BLaER1 (cell line): ENCODE measurements around the gene MTM1.

Experiments
- H3K27ac ChIP-seq: shearing (Covaris generic); formaldehyde crosslinking; 2 replicates; pipeline ENCODE4 v1.8.1; 2022
- H3K27me3 ChIP-seq: shearing (Covaris generic); formaldehyde crosslinking; 2 replicates; pipeline ENCODE4 v1.8.1; 2022
- H3K36me3 ChIP-seq: shearing (Covaris generic); formaldehyde crosslinking; 2 replicates; pipeline ENCODE4 v1.8.1; 2022
- H3K4me1 ChIP-seq: shearing (Covaris generic); formaldehyde crosslinking; 2 replicates; pipeline ENCODE4 v1.8.1; 2022
- H3K4me2 ChIP-seq: shearing (Covaris generic); formaldehyde crosslinking; 2 replicates; pipeline ENCODE4 v1.8.1; 2022
- H3K4me3 ChIP-seq: shearing (Covaris generic); formaldehyde crosslinking; 2 replicates; pipeline ENCODE4 v1.8.1; 2022
- H3K9ac ChIP-seq: shearing (Covaris generic); formaldehyde crosslinking; 2 replicates; pipeline ENCODE4 v1.8.1; 2022
- H3K9me3 ChIP-seq: shearing (Covaris generic); formaldehyde crosslinking; 2 replicates; pipeline ENCODE4 v1.8.1; 2022
- H4K20me1 ChIP-seq: shearing (Covaris generic); formaldehyde crosslinking; 2 replicates; pipeline ENCODE4 v1.8.1; 2022
- Cebpa-rat ChIP-seq: shearing (Covaris generic); IDR thresholded peaks from 2 replicates; pipeline ENCODE4 v1.8.1; 2022

MTM1 gene

GRCh38 chrX:150536455-150537116 is 31.8 kb upstream of the MTM1 start:
- no peak overlapping the region for H3K4me3 ChIP-seq
- peaks cover 17% of the 10 kb centered on the region for H3K4me1 ChIP-seq
- H3K4me2 ChIP-seq, result no peak overlapping the region
- H3K9me3 ChIP-seq, result peaks cover 55% of the 10 kb centered on the region
- H3K36me3 ChIP-seq, result no peaks in the 10 kb centered on the region
- H3K27me3 ChIP-seq, result no peaks in the 10 kb centered on the region
- no peak overlapping the region for H3K27ac ChIP-seq
- no peak for TF ChIP-seq Cebpa-rat
- no peak overlapping the region for H3K9ac ChIP-seq
- H4K20me1 ChIP-seq, result no peaks in the 10 kb centered on the region

- H3K9ac ChIP-seq, result no peak overlapping the region
- H3K36me3 ChIP-seq, result no peaks in the 10 kb centered on the region
- H3K27ac ChIP-seq, result no peak overlapping the region
- H4K20me1 ChIP-seq, result no peaks in the 10 kb centered on the region
- H3K27me3 ChIP-seq, result no peaks in the 10 kb centered on the region
- no peak overlapping the region for H3K4me3 ChIP-seq
- peaks cover 30% of the 10 kb centered on the region for H3K4me1 ChIP-seq
- peaks cover 55% of the 10 kb centered on the region for H3K9me3 ChIP-seq
- TF ChIP-seq Cebpa-rat, result no peak
- H3K4me2 ChIP-seq, result peak overlapping the region; percentile 31
Observed at GRCh38 chrX:150537851-150538250, 30.6 kb upstream of the MTM1 start.

- no peak overlapping the region for H3K27ac ChIP-seq
- H3K4me2 ChIP-seq, result no peak overlapping the region; the same call in 1 of the 2 replicates
- TF ChIP-seq Cebpa-rat, result no peak
- H3K36me3 ChIP-seq, result no peaks in the 10 kb centered on the region
- no peak overlapping the region for H3K9ac ChIP-seq
- H3K4me3 ChIP-seq, result no peak overlapping the region
- peaks cover 32% of the 10 kb centered on the region for H3K9me3 ChIP-seq
- H3K4me1 ChIP-seq, result peaks cover 61% of the 10 kb centered on the region
- no peaks in the 10 kb centered on the region for H3K27me3 ChIP-seq
- no peaks in the 10 kb centered on the region for H4K20me1 ChIP-seq
Observed at GRCh38 chrX:150540965-150541364, 27.5 kb upstream of the MTM1 start.

GRCh38 chrX:150542846-150543229 is 25.6 kb upstream of the MTM1 start:
- peaks cover 13% of the 10 kb centered on the region; the same call in 1 of the 2 replicates for H3K9me3 ChIP-seq
- H3K9ac ChIP-seq, result no peak overlapping the region; the same call in 1 of the 2 replicates
- H3K27ac ChIP-seq, result no peak overlapping the region
- H3K4me2 ChIP-seq, result peak overlapping the region; percentile 85
- TF ChIP-seq Cebpa-rat, result no peak
- no peak overlapping the region for H3K4me3 ChIP-seq
- no peaks in the 10 kb centered on the region for H3K36me3 ChIP-seq
- H4K20me1 ChIP-seq, result no peaks in the 10 kb centered on the region
- no peaks in the 10 kb centered on the region for H3K27me3 ChIP-seq
- H3K4me1 ChIP-seq, result peaks cover 75% of the 10 kb centered on the region

- H3K4me3 ChIP-seq, result no peak overlapping the region
- no peaks in the 10 kb centered on the region for H3K36me3 ChIP-seq
- TF ChIP-seq Cebpa-rat, result no peak
- H3K27ac ChIP-seq, result no peak overlapping the region
- H3K27me3 ChIP-seq, result no peaks in the 10 kb centered on the region
- peak overlapping the region; percentile 85 for H3K4me2 ChIP-seq
- H3K9me3 ChIP-seq, result 0 out of 2 replicates have a peak, but pooled peaks cover 7% of the 10 kb centered on the region
- no peaks in the 10 kb centered on the region for H4K20me1 ChIP-seq
- H3K4me1 ChIP-seq, result peaks cover 76% of the 10 kb centered on the region
- H3K9ac ChIP-seq, result no peak overlapping the region; the same call in 1 of the 2 replicates
Observed at GRCh38 chrX:150543230-150544155, 24.9 kb upstream of the MTM1 start.

GRCh38 chrX:150544222-150544787 is 24.1 kb upstream of the MTM1 start:
- H3K4me2 ChIP-seq, result peak overlapping the region; percentile 85

GRCh38 chrX:150544835-150545770 is 23.3 kb upstream of the MTM1 start:
- Histone ChIP-seq H3K27ac (no peak overlapping the region), H3K4me1 (peaks cover 86% of the 10 kb centered on the region), H3K9ac (no peak overlapping the region), H3K4me2 (peak overlapping the region; percentile 85), H3K4me3 (no peak overlapping the region), H3K36me3 (no peaks in the 10 kb centered on the region), H3K9me3 (no peaks in the 10 kb centered on the region), H3K27me3 (no peaks in the 10 kb centered on the region), H4K20me1 (no peaks in the 10 kb centered on the region)
- TF ChIP-seq Cebpa-rat, result no peak

More at GRCh38 chrX:150544222-150544787, 24.1 kb upstream of the MTM1 start:
- Histone ChIP-seq H3K4me3 (no peak overlapping the region), H4K20me1 (no peaks in the 10 kb centered on the region), H3K9ac (no peak overlapping the region), H3K4me1 (peaks cover 85% of the 10 kb centered on the region), H3K36me3 (no peaks in the 10 kb centered on the region), H3K27me3 (no peaks in the 10 kb centered on the region), H3K27ac (0 out of 2 replicates have a peak overlapping the region, but pooled peaks have one; percentile 14), H3K9me3 (0 out of 2 replicates have a peak, but pooled peaks cover 2% of the 10 kb centered on the region)
- TF ChIP-seq Cebpa-rat, result no peak

- H3K4me2 ChIP-seq, result peak overlapping the region; percentile 85
- H3K4me3 ChIP-seq, result peak overlapping the region; percentile 60
- H3K9me3 ChIP-seq, result no peaks in the 10 kb centered on the region
- no peaks in the 10 kb centered on the region for H3K27me3 ChIP-seq
- peaks cover 77% of the 10 kb centered on the region for H3K4me1 ChIP-seq
- H3K9ac ChIP-seq, result peak overlapping the region; percentile 52; the same call in 1 of the 2 replicates
- TF ChIP-seq Cebpa-rat, result no peak
- H3K36me3 ChIP-seq, result no peaks in the 10 kb centered on the region
- H4K20me1 ChIP-seq, result no peaks in the 10 kb centered on the region
- H3K27ac ChIP-seq, result peak overlapping the region; percentile 76
Observed at GRCh38 chrX:150546711-150547153, 21.7 kb upstream of the MTM1 start.
